Right renal pelvis (tissue), 4 donors: Measurements from ENCODE around the gene XIRP2. TPM values are rescaled to one million over a fixed set of nuclear protein-coding genes. Genes with fewer than 3 reads are reported as not detected.

ENCODE experiments used
- DNase-seq, 4 donors: peaks; one replicate each; pipeline ENCODE4 v3.0.0-alpha.2; 2013; ENCODE audit warnings: low read depth in 4 of 4, low spot score in 3 of 4, missing footprints in 1 of 4
- polyA plus RNA-seq, 4 donors: library from polyadenylated mRNA; unstranded; fragments of 120-200 nt; gene quantifications; one replicate each; pipeline ENCODE4 v1.2.1, GENCODE V29; 2013; ENCODE audit not compliant: insufficient read length in 4 of 4

XIRP2 gene
- polyA plus RNA-seq, 4 donors, result 0.09 to 0.17 (median 0.10) TPM

- DNase-seq, result no peak
Observed at GRCh38 chr2:167187049-167187727, 298.9 kb downstream of the XIRP2 start.

GRCh38 chr2:167187978-167188967 is 300.0 kb downstream of the XIRP2 start:
- no peak for DNase-seq

- no peak for DNase-seq
Observed at GRCh38 chr2:167190053-167190452, 301.8 kb downstream of the XIRP2 start.

GRCh38 chr2:167191588-167191987 is 303.3 kb downstream of the XIRP2 start:
- DNase-seq, result no peak

GRCh38 chr2:167192833-167193232 is 304.6 kb downstream of the XIRP2 start:
- no peak for DNase-seq

GRCh38 chr2:167196461-167197252 is 308.4 kb downstream of the XIRP2 start:
- peak in 2 of 4 donors; percentile 13 to 16 for DNase-seq

GRCh38 chr2:167198009-167198408 is 309.7 kb downstream of the XIRP2 start:
- DNase-seq, result no peak

- DNase-seq, result no peak
Observed at GRCh38 chr2:167198576-167198975, 310.3 kb downstream of the XIRP2 start.

GRCh38 chr2:167200019-167200418 is 311.7 kb downstream of the XIRP2 start:
- no peak for DNase-seq

- no peak for DNase-seq
Observed at GRCh38 chr2:167209784-167210183, 321.5 kb downstream of the XIRP2 start.

GRCh38 chr2:167212014-167212648 is 323.9 kb downstream of the XIRP2 start:
- DNase-seq, result peak in 3 of 4 donors; percentile 21 to 22 (median 22)

- no peak for DNase-seq
Observed at GRCh38 chr2:167215595-167215994, 327.3 kb downstream of the XIRP2 start.

- DNase-seq, result no peak
Observed at GRCh38 chr2:167237478-167237877, 349.2 kb downstream of the XIRP2 start.

GRCh38 chr2:167240671-167241070 is 352.4 kb downstream of the XIRP2 start:
- no peak for DNase-seq

- DNase-seq, result no peak
Observed at GRCh38 chr2:167249197-167249596, 360.9 kb downstream of the XIRP2 start.

GRCh38 chr2:167253025-167253424 is 364.7 kb downstream of the XIRP2 start:
- DNase-seq, result no peak

- no peak for DNase-seq
Observed at GRCh38 chr2:167254721-167255120, 366.4 kb downstream of the XIRP2 start.

GRCh38 chr2:167258712-167259111 is 370.4 kb downstream of the XIRP2 start:
- no peak for DNase-seq

GRCh38 chr2:167264380-167264779 is 376.1 kb downstream of the XIRP2 start:
- DNase-seq, result peak in 1 of 4 donors; percentile 1

GRCh38 chr2:167265004-167265403 is 376.7 kb downstream of the XIRP2 start:
- no peak for DNase-seq
